ENCODE data around the gene ATP6V0C.

GRCh38 chr16:2474877-2475412, 38.8 kb upstream of the ATP6V0C start, which contains the start of gene TBC1D24:
- peak; percentile 54 for TF ChIP-seq POLR2A (IDR thresholded peaks at IDR 0.05)
- TF ChIP-seq POLR2AphosphoS5 (IDR thresholded peaks at IDR 0.05) = peak; percentile 21

Data from prostate gland (tissue), 1 donor.